Measurements from ENCODE around the gene PCDH10.
"Not testable (repeated sequence)": the region's sequence is repeated elsewhere in the genome, so short reads cannot be mapped to it uniquely, and the experiment has no call there.

Gene PCDH10

DNA sequence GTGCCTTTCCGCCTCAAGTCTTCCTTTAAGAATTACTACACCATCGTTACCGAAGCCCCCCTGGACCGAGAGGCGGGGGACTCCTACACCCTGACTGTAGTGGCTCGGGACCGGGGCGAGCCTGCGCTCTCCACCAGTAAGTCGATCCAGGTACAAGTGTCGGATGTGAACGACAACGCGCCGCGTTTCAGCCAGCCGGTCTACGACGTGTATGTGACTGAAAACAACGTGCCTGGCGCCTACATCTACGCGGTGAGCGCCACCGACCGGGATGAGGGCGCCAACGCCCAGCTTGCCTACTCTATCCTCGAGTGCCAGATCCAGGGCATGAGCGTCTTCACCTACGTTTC lies 2.2 kb downstream of the PCDH10 start:
- DNase-seq, result no peak

DNA sequence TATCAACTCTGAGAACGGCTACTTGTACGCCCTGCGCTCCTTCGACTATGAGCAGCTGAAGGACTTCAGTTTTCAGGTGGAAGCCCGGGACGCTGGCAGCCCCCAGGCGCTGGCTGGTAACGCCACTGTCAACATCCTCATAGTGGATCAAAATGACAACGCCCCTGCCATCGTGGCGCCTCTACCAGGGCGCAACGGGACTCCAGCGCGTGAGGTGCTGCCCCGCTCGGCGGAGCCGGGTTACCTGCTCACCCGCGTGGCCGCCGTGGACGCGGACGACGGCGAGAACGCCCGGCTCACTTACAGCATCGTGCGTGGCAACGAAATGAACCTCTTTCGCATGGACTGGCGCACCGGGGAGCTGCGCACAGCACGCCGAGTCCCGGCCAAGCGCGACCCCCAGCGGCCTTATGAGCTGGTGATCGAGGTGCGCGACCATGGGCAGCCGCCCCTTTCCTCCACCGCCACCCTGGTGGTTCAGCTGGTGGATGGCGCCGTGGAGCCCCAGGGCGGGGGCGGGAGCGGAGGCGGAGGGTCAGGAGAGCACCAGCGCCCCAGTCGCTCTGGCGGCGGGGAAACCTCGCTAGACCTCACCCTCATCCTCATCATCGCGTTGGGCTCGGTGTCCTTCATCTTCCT lies 2.7 kb downstream of the PCDH10 start:
- no peak for DNase-seq

DNA sequence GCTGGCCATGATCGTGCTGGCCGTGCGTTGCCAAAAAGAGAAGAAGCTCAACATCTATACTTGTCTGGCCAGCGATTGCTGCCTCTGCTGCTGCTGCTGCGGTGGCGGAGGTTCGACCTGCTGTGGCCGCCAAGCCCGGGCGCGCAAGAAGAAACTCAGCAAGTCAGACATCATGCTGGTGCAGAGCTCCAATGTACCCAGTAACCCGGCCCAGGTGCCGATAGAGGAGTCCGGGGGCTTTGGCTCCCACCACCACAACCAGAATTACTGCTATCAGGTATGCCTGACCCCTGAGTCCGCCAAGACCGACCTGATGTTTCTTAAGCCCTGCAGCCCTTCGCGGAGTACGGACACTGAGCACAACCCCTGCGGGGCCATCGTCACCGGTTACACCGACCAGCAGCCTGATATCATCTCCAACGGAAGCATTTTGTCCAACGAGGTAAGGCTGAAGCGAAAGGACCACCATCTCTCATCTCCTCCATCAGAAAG lies 3.3 kb downstream of the PCDH10 start:
- no peak for DNase-seq

DNA sequence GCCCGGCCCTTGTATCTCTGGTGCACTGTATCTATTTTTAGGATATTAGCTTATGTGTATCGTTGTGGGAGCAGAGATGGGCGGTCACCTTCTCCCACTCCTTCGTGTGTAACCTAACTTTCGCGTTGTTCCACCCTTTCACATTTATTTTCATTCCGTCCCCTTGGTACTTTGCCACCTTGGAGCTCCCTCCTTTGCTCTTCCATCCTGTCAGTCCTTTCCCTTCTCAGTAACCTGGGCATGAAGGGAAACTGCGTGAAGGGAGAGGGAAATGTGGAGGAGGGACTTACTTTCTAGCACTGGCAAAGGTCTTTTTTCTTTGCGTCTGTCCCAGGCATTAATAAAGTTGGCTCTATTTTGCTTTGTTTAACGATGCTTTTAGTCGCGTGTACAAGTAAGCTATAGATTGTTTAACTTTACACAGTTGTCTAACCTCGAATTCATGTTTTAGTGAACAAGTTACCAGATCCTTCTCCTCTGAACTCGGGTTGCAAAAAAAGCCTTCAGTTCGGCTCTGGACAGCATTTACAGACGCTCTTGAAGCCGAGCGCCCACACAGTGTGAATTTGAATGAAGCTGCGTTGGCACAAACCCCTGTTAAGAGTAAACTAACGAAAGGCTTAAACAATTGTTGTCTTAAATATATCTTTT lies 3.9 kb downstream of the PCDH10 start:
- DNase-seq, result no peak

DNA sequence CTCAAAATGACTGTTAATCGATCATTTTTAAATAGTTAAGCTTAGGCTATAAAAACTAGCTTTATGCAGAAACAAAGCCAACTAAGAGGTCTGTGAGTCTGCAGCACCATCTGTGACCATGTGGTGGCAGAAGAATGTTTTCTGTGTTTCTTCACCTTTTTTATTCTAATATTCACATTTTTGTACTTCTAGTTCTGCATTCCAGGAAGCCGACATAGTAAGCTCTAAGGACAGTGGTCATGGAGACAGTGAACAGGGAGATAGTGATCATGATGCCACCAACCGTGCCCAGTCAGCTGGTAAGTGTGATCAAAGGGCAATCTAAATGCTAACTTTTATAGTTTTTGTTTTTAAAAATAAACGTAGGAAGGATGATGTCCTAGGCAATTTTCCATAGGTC lies 5.6 kb downstream of the PCDH10 start:
- no peak for DNase-seq

DNA sequence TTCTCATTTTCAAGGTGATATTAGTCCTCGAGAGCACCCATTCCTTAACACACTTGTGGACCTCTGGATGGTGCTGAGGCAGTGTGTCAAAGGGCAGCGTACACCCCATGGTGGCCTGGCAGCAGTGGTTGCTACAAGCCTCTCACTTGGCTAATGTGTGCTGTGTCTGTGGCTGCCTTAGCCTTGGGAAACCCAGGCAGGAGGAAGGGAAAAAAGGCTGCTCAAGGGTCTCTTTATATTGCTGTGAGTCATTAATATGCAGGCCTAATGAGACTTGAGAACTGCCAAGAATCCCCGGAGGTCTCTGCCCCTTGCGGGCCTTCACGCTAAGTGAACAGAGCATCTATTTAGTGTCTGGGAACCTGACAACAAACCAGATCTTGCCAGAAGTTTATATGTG lies 7.0 kb downstream of the PCDH10 start:
- no peak for DNase-seq

DNA sequence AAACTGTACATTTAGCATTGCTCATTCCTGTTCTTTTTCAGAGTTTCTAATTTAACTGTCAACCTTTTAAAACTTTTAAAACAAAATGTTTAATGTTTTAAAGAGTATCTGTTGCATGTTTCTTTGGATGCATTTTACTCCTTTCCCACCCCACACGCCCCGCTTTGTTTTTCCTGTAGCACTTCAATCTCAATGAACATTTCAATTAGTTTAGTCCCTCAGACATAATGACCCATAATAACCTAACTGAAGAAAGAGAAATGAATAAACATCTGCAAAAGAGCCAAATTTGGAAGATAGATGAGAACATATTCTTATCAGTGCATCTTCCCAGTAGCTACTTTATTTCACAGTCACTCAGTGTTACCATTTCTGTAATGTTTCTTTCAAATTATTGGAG lies 7.5 kb downstream of the PCDH10 start:
- no peak for DNase-seq

DNA sequence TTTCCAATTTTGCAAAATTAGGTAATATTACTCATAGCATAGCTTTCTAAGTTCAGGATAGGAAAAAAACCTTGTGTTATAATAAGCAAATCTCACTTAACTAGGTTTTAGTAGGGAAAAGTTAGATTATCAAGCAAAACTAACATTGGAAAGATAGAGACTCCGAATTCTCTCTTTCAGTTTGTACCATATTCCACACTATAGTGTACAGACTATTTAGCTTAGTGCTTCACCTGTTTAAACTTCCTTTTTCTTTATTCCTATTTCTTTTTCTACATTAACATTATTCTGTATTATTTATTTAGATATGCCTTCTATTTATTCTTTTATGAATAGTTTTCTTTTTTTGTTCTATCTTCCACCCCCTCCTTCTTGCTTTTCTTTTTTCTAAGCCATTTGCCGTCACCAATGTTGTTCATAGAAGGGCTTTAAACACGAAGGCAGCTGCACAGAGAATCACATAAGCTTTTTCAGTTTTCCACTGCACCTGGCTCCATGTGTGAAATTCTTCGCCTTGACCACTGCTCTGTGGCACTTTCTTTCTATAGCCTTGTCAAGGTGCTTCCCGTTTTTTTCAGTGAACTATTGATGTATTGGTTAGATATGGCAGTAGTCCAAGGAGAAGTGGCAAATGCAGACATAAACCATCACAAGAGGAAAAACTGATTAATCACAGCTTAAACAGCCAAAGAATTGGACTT lies 8.5 kb downstream of the PCDH10 start:
- peak; percentile 61 for DNase-seq

DNA sequence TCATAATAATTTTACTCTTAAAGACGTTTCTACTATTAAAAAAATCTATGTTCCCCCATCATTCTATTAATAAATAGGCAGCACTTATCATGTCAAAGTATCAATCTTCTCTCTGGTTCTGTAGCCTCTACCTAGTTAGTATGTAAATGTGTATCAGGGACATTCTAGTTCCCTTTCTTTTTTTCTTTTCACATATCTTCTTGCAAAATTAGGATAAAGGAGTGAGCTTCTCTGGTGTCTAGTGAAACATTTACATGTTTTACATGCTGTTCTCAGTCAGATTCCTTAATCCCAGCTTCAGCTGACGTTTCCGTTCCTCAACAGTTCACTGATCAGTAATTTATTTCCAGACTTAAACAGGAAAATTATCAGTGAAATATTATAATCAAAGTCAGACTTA lies 11.8 kb downstream of the PCDH10 start:
- DNase-seq, result no peak

DNA sequence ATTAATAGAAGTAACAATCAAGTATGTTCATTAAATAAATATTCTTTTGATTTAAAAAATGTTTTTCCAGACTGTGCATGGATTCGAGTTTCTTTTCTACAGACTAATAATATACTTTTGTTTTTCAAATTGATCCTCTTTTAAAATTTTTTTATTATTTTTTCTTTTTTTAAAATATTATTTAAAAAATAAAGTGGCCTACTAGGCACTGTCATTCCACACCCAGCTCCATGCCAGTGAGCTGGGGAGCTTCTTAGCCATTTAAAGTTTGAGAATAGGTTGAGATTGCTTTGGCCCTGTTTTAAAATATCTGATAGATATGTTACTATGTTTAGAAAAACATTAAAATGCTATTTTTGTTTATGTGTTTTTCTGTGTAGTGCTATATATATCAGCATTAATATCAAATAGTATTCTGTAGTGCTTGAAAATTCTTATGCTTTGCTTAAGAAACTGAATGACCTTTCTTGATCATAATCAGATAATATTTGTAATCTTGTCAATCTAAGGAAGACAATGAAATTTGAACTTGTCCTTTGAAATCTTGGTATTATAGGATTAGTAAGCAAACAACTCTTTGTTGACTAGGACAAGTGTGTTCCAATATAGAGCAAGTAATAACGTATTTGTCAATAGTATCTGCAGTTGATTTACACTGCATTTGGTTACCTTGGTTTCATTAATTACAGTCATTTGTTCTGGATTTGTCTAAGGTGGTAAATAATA lies 12.6 kb downstream of the PCDH10 start:
- no peak for DNase-seq

DNA sequence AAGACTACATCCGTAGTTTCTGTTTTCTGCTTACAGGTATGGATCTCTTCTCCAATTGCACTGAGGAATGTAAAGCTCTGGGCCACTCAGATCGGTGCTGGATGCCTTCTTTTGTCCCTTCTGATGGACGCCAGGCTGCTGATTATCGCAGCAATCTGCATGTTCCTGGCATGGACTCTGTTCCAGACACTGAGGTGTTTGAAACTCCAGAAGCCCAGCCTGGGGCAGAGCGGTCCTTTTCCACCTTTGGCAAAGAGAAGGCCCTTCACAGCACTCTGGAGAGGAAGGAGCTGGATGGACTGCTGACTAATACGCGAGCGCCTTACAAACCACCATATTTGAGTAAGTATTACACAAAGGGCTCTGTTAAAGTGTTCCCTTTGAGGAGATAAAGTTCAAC lies 13.8 kb downstream of the PCDH10 start:
- no peak for DNase-seq

DNA sequence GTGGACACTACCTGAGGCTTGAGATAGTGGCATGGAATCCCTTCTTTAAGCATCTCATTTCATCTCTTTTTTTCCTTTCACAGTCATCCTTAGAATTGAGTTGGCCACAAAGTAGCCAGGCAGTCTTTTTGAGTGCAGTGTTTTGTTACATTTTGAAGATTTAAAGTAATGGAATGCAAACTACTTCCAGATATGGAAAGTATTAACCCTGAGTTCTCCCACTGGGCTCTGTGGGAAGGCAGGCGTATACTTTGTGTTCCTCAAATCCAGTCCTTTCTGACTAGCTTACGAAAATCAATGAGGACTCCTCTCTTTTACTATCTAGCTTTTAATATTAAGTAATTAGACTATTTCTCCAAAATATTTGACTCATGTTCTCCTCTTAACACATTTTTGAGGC lies 29.9 kb downstream of the PCDH10 start:
- no peak for DNase-seq

DNA sequence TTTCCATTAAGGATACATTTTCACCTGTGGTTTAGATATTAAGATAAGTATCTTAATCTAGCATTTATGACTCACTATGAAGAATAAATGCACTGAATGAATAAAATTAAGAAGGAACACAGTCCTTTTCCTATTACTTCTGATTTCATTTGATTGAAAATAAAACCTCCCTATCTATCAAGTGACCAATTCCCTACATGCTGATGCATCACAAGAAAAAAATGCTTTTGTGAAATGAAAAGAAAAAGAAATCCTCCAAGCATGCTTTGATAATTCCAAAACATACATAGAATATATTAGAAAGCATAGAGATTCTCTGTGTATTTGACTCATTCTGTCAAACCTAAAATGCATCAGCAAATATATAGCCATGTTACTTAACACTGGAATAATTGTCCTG lies 37.1 kb downstream of the PCDH10 start:
- DNase-seq, result no peak

DNA sequence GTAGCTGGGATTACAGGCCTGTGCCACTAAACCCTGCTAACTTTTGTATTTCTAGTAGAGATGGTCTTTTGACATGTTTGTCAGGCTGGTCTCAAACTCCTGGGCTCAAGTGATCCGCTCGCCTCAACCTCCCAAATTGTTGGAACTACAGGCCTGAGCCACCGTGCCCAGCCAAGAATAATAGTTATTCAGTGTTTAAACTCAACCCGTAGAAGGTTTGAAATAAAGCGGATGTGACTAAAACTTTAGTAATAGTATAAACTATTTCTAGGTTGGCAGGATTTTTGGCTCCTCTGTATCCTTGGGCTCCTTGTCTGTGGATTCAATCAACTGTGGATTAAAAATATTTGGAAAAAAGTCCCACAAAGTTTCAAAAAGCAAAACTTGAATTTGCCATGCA lies 37.8 kb downstream of the PCDH10 start:
- no peak for DNase-seq

DNA sequence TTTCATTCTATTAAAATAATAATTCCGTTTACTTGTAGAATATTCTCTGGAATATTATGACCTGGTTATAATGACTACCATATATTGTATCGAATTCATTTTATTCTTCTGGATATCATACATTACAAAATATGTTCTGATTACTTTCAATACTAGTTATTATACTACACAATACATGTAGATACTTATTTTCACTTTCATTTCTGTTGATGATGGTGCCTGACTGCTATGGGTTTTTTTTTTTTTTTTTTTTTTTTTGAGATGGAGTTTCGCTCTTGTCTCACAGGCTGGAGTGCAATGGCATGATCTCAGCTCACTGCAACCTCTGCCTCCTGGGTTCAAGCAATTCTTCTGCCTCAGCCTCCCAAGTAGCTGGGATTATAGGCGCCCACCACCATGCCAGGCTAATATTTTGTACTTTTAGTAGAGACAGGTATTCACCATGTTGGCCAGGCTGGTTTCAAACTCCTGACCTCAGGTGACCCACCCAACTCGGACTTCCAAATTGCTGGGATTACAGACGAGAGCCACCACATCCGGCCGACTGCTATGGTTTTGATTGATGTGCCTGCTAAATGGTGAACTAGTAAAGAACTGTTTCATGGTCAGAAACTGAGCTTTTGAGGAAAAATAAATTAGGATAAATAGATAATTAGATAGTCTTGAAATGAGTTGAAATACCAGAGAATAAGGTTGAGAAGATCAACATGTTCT lies 39.5 kb downstream of the PCDH10 start:
- no peak for DNase-seq

DNA sequence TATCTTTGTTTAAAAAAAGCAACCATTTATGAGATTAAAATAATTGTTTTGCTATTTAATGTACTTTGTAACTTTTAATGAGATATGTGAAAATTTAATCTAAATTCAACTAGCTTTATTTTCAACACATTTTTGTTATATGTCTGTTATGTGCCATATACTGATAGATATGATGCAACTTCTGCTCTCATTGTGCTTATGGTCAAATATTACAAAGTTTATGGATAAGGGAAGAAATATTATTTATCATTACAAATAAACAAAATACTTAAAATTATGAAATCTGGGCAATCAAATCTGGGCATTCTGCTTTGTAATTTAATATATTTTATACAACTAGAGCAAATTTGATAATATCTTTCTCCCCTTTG lies 40.0 kb downstream of the PCDH10 start:
- no peak for DNase-seq

DNA sequence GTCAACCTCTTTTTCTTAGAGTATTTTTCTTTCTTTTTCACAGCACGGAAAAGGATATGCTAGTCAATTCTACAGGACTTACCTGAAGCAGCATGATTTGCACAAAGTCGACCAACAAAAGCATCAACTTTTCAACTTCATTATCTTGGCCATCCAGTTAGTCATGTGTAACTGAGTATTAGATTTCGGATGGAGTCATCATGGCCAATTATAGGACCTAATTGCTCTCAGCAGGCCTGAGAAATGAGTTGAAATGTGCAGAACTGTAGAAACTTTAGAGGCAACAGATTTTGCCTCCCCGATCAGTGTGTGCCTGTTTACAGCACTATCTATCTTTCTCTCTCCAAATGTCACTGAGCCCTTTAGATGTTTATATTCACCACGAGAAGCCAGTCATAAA lies 41.0 kb downstream of the PCDH10 start:
- DNase-seq, result no peak

DNA sequence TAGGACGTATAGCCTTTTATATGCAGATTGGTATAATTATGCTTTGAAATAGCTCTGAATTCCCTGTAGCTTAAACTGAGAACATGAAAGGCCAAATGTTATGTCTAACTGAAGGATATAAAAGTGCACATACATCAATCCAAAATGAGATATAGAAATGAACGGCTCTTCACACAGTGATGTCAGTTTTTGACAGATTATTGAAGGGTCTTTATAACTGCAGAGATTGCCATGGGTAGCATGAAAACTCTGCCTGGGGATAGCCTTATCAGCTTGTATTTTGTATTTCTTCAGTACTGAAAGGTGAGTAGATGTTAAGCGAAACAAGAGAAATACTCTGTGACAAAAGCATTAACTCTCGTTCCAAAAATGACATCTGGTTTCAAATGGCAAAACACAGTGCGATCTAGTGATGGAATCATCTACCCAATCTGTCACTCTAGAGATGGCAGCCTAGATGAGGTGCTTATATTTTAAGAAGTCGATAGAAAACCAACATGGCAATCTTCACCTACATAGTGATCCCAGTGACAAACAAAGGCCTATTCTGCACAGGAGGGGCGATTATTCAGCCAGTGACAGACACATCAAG lies 59.7 kb downstream of the PCDH10 start:
- DNase-seq, result no peak

DNA sequence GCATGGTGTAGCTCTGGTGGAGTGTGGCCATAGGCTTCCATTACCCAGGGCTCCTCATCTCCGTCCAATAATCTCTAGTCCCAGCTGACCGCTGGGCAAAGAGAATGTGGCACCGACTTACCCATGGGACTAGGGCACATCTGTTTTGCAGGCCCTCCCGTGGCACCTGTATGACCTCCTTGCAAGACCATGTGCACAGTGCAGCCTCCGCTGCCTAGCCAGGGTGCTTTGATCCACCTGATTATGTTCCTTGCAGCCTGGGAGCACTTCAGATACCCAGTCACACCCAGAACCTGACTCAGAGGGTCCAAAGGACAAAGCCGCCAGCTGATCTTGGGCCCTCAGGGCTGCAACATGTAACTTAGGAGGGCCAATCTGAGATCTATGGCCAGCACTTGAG lies 84.8 kb downstream of the PCDH10 start:
- DNase-seq, result no peak

DNA sequence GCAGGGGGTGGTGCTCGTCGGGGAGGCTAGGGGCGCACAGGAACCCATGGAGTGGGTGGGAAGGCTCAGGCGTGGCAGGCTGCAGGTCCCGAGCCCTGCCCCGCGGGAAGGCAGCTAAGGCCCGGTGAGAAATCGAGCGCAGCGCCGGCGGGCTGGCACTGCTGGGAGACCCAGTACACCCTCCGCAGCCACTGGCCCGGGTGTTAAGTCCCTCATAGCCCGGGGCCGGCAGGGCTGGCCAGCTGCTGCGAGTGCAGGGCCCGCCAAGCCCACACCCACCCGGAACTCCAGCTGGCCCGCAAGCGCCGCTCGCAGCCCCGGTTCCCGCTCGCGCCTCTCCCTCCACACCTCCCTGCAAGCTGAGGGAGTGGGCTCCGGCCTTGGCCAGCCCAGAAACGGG lies 91.4 kb downstream of the PCDH10 start:
- DNase-seq, result not testable (repeated sequence)

Measured in GF-D8 (cell line).